Effector memory CD4-positive, alpha-beta T cell (primary cell): Measurements from ENCODE around the gene WDR93.
A peak's percentile ranks its signal among the peaks of the same experiment; 100 is the strongest.

Experiments
- DNase-seq, 3 donors: peaks; one replicate each; pipeline ENCODE4 v3.0.0-alpha.2; 2020
- H3K27ac ChIP-seq: 2 replicates; pipeline ENCODE4 v1.7.0; 2013; ENCODE audit warnings: mild to moderate bottlenecking, low read length, moderate library complexity; ENCODE audit not compliant: insufficient read depth, poor library complexity, severe bottlenecking
- H3K27me3 ChIP-seq: replicated peaks from 2 replicates; pipeline ENCODE4 v1.7.0; 2013; ENCODE audit warnings: mild to moderate bottlenecking, low read length; ENCODE audit not compliant: insufficient read depth, control insufficient read depth, poor library complexity, severe bottlenecking
- H3K36me3 ChIP-seq: 2 replicates; pipeline ENCODE4 v1.7.0; 2013; ENCODE audit warnings: mild to moderate bottlenecking, low read length, moderate library complexity; ENCODE audit not compliant: control insufficient read depth, insufficient read depth
- H3K4me1 ChIP-seq: 2 replicates; pipeline ENCODE4 v1.7.0; 2013; ENCODE audit warnings: low read length, mild to moderate bottlenecking; ENCODE audit not compliant: control insufficient read depth, insufficient read depth, poor library complexity, severe bottlenecking
- H3K4me3 ChIP-seq: 2 replicates; pipeline ENCODE4 v1.7.0; 2013; ENCODE audit warnings: low read length, low read depth, mild to moderate bottlenecking; ENCODE audit not compliant: insufficient read depth, poor library complexity, severe bottlenecking
- H3K9me3 ChIP-seq: 2 replicates; pipeline ENCODE4 v1.7.0; 2013; ENCODE audit warnings: mild to moderate bottlenecking, low read length, moderate library complexity; ENCODE audit not compliant: control insufficient read depth

The WDR93 gene

GRCh38 chr15:89652131-89652530 lies 38.5 kb upstream of the WDR93 start:
- H3K27ac ChIP-seq, result no peak overlapping the region
- peaks cover 17% of the 10 kb centered on the region for H3K27me3 ChIP-seq
- H3K4me3 ChIP-seq, result no peak overlapping the region
- H3K36me3 ChIP-seq, result no peaks in the 10 kb centered on the region
- H3K4me1 ChIP-seq, result peaks cover 5% of the 10 kb centered on the region
- DNase-seq, result no peak
- H3K9me3 ChIP-seq, result no peaks in the 10 kb centered on the region

DNA sequence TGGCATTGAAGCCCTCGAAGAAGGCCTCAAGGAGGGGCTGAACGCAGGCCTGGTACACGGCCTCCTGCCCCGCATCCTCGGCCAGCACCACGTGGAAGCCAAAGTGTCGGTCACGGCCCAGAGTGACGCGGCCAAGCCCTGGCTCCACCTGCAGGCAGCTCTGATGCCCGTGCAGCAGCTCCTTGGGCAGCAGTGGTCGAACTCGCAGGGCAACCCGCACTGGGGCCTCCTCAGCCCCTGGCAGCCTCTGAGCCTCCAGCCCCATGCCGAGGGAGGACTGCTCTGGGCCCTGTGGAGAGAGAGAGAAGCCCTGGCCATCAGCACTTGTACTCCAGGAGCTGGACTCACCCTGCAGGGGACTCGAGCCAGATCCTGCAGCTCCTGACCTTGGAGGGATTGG lies 37.9 kb upstream of the WDR93 start:
- H3K4me3 ChIP-seq, result no peak overlapping the region
- peaks cover 17% of the 10 kb centered on the region for H3K27me3 ChIP-seq
- H3K36me3 ChIP-seq, result no peaks in the 10 kb centered on the region
- no peak overlapping the region for H3K27ac ChIP-seq
- DNase-seq, result no peak
- H3K4me1 ChIP-seq, result peaks cover 5% of the 10 kb centered on the region
- H3K9me3 ChIP-seq, result no peaks in the 10 kb centered on the region

DNA sequence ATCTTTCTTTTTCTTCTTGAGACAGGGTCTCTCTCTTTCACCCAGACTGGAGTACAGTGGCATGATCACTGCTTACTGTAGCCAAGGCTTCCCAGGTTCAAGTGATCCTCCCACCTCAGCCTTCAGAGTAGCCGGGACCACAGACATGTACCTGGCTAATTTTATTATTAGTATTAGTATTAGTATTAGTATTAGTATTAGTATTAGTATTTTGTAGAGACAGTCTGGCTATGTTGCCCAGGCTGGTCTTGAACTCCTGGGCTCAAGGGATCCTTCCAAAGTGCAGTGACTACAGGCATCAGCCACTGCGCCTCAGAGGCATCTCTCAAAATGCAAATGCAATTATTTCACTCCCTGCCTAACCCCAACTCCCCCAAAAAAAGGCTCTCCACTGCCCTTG lies 37.0 kb upstream of the WDR93 start:
- Histone ChIP-seq H3K27me3 (peaks cover 17% of the 10 kb centered on the region), H3K4me3 (no peak overlapping the region), H3K36me3 (no peaks in the 10 kb centered on the region), H3K27ac (no peak overlapping the region), H3K4me1 (peaks cover 5% of the 10 kb centered on the region), H3K9me3 (no peaks in the 10 kb centered on the region)
- DNase-seq, result no peak

DNA sequence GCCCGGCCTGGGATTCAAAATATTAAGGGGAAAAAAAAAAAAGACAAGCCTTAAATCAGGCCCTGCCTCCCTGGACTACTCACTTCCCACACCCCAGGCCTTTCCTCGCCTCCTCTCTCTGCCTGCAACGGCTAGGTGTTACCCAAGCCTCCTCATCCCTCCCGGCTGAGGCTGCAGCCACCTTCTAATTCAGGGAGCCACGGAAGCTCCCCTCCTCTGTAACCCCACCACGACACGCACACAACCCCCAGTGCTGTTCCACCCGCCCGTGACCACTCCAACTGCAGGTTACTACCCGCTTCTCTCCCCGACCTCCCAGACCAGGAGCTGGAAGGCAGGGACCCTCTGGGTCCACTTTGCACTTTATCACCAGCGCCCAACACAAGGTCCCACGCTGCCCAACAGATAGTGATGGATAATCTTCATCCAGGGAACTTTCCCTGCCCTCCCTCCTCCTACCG lies 36.3 kb upstream of the WDR93 start:
- H3K27me3 ChIP-seq, result peaks cover 17% of the 10 kb centered on the region
- H3K4me1 ChIP-seq, result peaks cover 5% of the 10 kb centered on the region
- DNase-seq, result no peak
- no peaks in the 10 kb centered on the region for H3K36me3 ChIP-seq
- no peaks in the 10 kb centered on the region for H3K9me3 ChIP-seq
- H3K27ac ChIP-seq, result no peak overlapping the region
- H3K4me3 ChIP-seq, result no peak overlapping the region

DNA sequence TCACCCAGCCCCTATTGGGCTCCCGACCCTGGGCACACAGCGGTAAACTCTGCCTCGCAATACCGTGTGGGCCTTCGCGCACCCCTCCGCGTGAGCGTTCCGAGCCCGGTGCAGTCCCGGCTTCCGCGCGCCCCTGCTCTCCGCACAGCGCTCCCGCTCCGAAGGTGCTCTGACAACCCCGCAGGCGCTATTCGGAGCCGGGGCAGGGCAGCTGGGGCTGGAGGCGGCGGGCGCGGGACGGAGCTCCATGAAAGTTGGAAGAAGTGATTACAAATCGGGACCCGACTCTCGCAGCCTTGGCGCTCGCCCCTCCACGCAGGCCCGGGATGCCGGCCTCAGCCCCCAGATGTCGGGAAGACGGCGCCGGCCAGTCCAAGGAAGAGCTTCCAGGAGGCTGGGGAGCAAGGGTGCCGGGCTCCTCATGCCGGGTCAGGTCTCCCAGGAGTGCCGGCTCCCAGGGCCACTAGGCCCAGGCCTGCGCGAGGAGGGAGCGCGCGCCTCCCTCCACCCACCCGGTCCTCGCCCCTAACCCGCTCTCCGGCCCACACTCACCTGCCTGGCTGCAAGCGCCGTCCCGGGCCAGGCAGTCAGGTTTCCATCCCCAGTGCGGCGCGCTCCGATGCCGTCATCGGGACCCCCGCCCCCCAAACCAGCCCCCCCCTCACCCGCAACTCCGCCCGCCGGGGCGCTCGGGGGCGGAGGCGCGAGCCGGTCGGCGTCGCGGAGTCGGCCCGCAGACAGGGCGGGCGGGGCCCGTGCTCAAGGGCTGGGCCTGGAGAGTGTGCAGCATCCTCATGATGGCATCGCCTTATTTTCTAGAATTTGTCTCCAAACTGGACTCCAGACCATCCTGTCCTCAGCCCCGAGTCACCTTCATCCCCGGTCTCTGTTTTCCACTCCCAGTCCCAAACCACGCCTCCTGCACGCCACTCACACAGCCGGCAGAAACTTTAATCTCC lies 35.5 kb upstream of the WDR93 start, which contains the start of gene KIF7:
Gene KIF7, minus strand, starts transcription at position 621 of the 959 bp plus-strand sequence. CDS start 2,537 bp downstream, outside the sequence.
- H3K27me3 ChIP-seq, result peaks cover 17% of the 10 kb centered on the region
- peaks cover 5% of the 10 kb centered on the region for H3K4me1 ChIP-seq
- peak within 1 kb of the TSS; percentile 25 for H3K4me3 ChIP-seq
- no peak for DNase-seq
- no peak within 1 kb of the TSS for H3K27ac ChIP-seq
- H3K36me3 ChIP-seq, result no peaks in the 10 kb centered on the region
- H3K9me3 ChIP-seq, result no peaks in the 10 kb centered on the region

- Histone ChIP-seq H3K4me3 (no peak overlapping the region), H3K27ac (no peak overlapping the region), H3K4me1 (peaks cover 5% of the 10 kb centered on the region), H3K9me3 (no peaks in the 10 kb centered on the region), H3K27me3 (peaks cover 17% of the 10 kb centered on the region), H3K36me3 (no peaks in the 10 kb centered on the region)
- no peak for DNase-seq
These were observed 34.3 kb upstream of the WDR93 start for GRCh38 chr15:89656116-89656815.

DNA sequence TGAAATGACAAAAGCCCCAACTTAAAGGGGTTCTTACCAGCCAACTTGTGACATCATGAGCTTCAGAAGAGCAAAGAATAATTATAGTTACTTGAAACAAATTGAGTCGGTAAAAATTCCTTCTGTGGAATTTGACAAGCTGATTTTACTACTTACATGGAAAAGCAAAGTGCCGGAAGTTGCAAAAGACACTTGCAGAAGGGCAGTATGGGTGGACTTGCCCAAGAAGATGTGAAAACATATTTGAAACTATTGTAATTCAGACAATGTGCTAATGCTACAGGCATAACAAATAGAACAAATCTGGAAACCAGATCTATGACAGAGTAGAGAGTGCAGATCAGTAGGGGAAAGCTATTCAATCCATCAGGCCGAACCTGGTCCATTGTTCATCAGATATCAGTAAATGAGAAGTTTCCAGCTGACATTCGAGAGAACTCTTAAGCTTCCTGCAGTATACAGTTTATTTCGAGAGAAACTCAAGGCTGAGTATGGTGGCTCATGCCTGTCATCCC lies 32.9 kb upstream of the WDR93 start:
- H3K27me3 ChIP-seq, result peaks cover 13% of the 10 kb centered on the region
- no peak overlapping the region for H3K4me3 ChIP-seq
- no peaks in the 10 kb centered on the region for H3K9me3 ChIP-seq
- peaks cover 5% of the 10 kb centered on the region for H3K4me1 ChIP-seq
- DNase-seq, result no peak
- no peak overlapping the region for H3K27ac ChIP-seq
- H3K36me3 ChIP-seq, result no peaks in the 10 kb centered on the region

- no peaks in the 10 kb centered on the region for H3K9me3 ChIP-seq
- no peak overlapping the region for H3K27ac ChIP-seq
- H3K4me1 ChIP-seq, result peaks cover 5% of the 10 kb centered on the region
- H3K27me3 ChIP-seq, result peaks cover 12% of the 10 kb centered on the region
- H3K4me3 ChIP-seq, result no peak overlapping the region
- no peaks in the 10 kb centered on the region for H3K36me3 ChIP-seq
- DNase-seq, result no peak
These were observed 31.3 kb upstream of the WDR93 start for GRCh38 chr15:89659295-89659694.

- no peaks in the 10 kb centered on the region for H3K9me3 ChIP-seq
- H3K4me1 ChIP-seq, result no peaks in the 10 kb centered on the region
- H3K36me3 ChIP-seq, result no peaks in the 10 kb centered on the region
- H3K27me3 ChIP-seq, result no peaks in the 10 kb centered on the region
- DNase-seq, result no peak
- no peak overlapping the region for H3K4me3 ChIP-seq
- no peak overlapping the region for H3K27ac ChIP-seq
These were observed 30.1 kb upstream of the WDR93 start for GRCh38 chr15:89660556-89660955.
